ENCODE measurements around the gene VPS8.

GRCh38 chr3:185075547-185075946 lies 263.6 kb downstream of the VPS8 start:
- TF ChIP-seq CTCF (IDR thresholded peaks at IDR 0.05) (no peak), POLR2A (IDR thresholded peaks at IDR 0.05) (no peak)

All from heart left ventricle (tissue), 13 donors.